ENCODE results near the gene AP1B1. TPM values are rescaled to one million over a fixed set of nuclear protein-coding genes. Genes with fewer than 3 reads are reported as not detected.

The AP1B1 gene
- total RNA-seq, 1 experiment from 2014 or later, result 68.1 TPM

- CTCF ChIA-PET, result no interaction called here
- no peaks in the 10 kb centered on the region for H3K27me3 ChIP-seq (replicated peaks; ENCODE audit: insufficient read depth, low read depth, low read length, poor library complexity)
- H3K4me3 ChIP-seq (ENCODE audit: low read depth, low read length, poor library complexity, severe bottlenecking), result no peak overlapping the region
- H3K4me1 ChIP-seq (ENCODE audit: insufficient read depth, low read length, poor library complexity, severe bottlenecking), result no peaks in the 10 kb centered on the region
- no peaks in the 10 kb centered on the region for H3K36me3 ChIP-seq (ENCODE audit: insufficient read depth, low read length, poor library complexity, severe bottlenecking)
- no peak for DNase-seq (ENCODE audit: low spot score)
- intact Hi-C loops (cut with micrococcal nuclease; ENCODE audit: unreplicated experiment), result no loop called here
- no peak overlapping the region for H3K27ac ChIP-seq (ENCODE audit: low read depth, low read length, poor library complexity, severe bottlenecking)
- H3K9me3 ChIP-seq (ENCODE audit: low read depth, low read length, poor library complexity, severe bottlenecking), result no peaks in the 10 kb centered on the region
- BruUV-seq (replicated peaks), result no TSS peak
- POLR2A ChIA-PET (ENCODE audit: low non-redundant PET), result interaction anchor here (0.6 kb wide), 1 partner anchor 8 kb away, joined by 5 read pairs; no protein-coding TSS in a partner anchor
- TF ChIP-seq CTCF (conservative IDR thresholded peaks at IDR 0.05; ENCODE audit: low read depth, low read length) (no peak), EZH2 (IDR thresholded peaks at IDR 0.05; ENCODE audit: borderline replicate concordance, low read depth, low read length, poor library complexity, severe bottlenecking) (no peak)
These were observed 5.6 kb downstream of the AP1B1 start for GRCh38 chr22:29382580-29383302.

GRCh38 chr22:29380856-29381255, 7.5 kb downstream of the AP1B1 start:
- CTCF ChIA-PET, result no interaction called here
- POLR2A ChIA-PET (ENCODE audit: low non-redundant PET), result no interaction called here
- no peaks in the 10 kb centered on the region for H3K4me1 ChIP-seq (ENCODE audit: insufficient read depth, low read length, poor library complexity, severe bottlenecking)
- H3K36me3 ChIP-seq (ENCODE audit: insufficient read depth, low read length, poor library complexity, severe bottlenecking), result no peaks in the 10 kb centered on the region
- no peak overlapping the region for H3K4me3 ChIP-seq (ENCODE audit: low read depth, low read length, poor library complexity, severe bottlenecking)
- no peaks in the 10 kb centered on the region for H3K27me3 ChIP-seq (replicated peaks; ENCODE audit: insufficient read depth, low read depth, low read length, poor library complexity)
- H3K9me3 ChIP-seq (ENCODE audit: low read depth, low read length, poor library complexity, severe bottlenecking), result no peaks in the 10 kb centered on the region
- H3K27ac ChIP-seq (ENCODE audit: low read depth, low read length, poor library complexity, severe bottlenecking), result no peak overlapping the region
- no peak for DNase-seq (ENCODE audit: low spot score)
- intact Hi-C loops (cut with micrococcal nuclease; ENCODE audit: unreplicated experiment), result no loop called here
- no TSS peak for BruUV-seq (replicated peaks)
- TF ChIP-seq EZH2 (IDR thresholded peaks at IDR 0.05; ENCODE audit: borderline replicate concordance, low read depth, low read length, poor library complexity, severe bottlenecking) (no peak), CTCF (conservative IDR thresholded peaks at IDR 0.05; ENCODE audit: low read depth, low read length) (no peak)

- no TSS peak for BruUV-seq (replicated peaks)
- ChIA-PET CTCF (no interaction called here), POLR2A (ENCODE audit: low non-redundant PET) (no interaction called here)
- Histone ChIP-seq H3K27ac (ENCODE audit: low read depth, low read length, poor library complexity, severe bottlenecking) (no peak overlapping the region), H3K9me3 (ENCODE audit: low read depth, low read length, poor library complexity, severe bottlenecking) (no peaks in the 10 kb centered on the region), H3K36me3 (ENCODE audit: insufficient read depth, low read length, poor library complexity, severe bottlenecking) (no peaks in the 10 kb centered on the region), H3K4me3 (ENCODE audit: low read depth, low read length, poor library complexity, severe bottlenecking) (no peak overlapping the region), H3K4me1 (ENCODE audit: insufficient read depth, low read length, poor library complexity, severe bottlenecking) (no peaks in the 10 kb centered on the region), H3K27me3 (replicated peaks; ENCODE audit: insufficient read depth, low read depth, low read length, poor library complexity) (no peaks in the 10 kb centered on the region)
- intact Hi-C loops (cut with micrococcal nuclease; ENCODE audit: unreplicated experiment), result no loop called here
- TF ChIP-seq EZH2 (IDR thresholded peaks at IDR 0.05; ENCODE audit: borderline replicate concordance, low read depth, low read length, poor library complexity, severe bottlenecking) (no peak), CTCF (conservative IDR thresholded peaks at IDR 0.05; ENCODE audit: low read depth, low read length) (no peak)
- no peak for DNase-seq (ENCODE audit: low spot score)
These were observed 8.2 kb downstream of the AP1B1 start for GRCh38 chr22:29380032-29380781.
